Keratinocyte (primary cell): ENCODE measurements around the gene RPL18A. TPM values are rescaled to one million over a fixed set of nuclear protein-coding genes. Genes with fewer than 3 reads are reported as not detected.

Source experiments
- DNase-seq: peaks from one replicate; pipeline ENCODE4 v3.0.0-alpha.2; 2011; ENCODE audit warnings: low read depth, missing footprints, low spot score
- FAIRE-seq: peaks from 2 replicates; lab custom pipeline; 2011; peaks lifted over from hg19 to GRCh38; lab: Jason Lieb, UNC
- H2AFZ ChIP-seq: 2 replicates; pipeline ENCODE4 v1.6.0; 2012; ENCODE audit warnings: low read length, control low read depth, inconsistent platforms; ENCODE audit not compliant: control insufficient read depth
- H3K27ac ChIP-seq: 2 replicates; pipeline ENCODE4 v1.5.1; 2011; ENCODE audit warnings: low read length; ENCODE audit not compliant: control insufficient read depth, insufficient read depth
- H3K27me3 ChIP-seq: 3 replicates; pipeline ENCODE4 v1.6.0; 2011; ENCODE audit warnings: low read length; ENCODE audit not compliant: control insufficient read depth, insufficient read depth; ENCODE audit errors: extremely low read depth
- H3K36me3 ChIP-seq, 2 experiments: 2 replicates in 1 of 2; 3 replicates in 1 of 2; pipeline ENCODE4 v1.5.1; 2011; ENCODE audit warnings: low read length in 2 of 2, mild to moderate bottlenecking in 1 of 2; ENCODE audit not compliant: control insufficient read depth in 2 of 2, insufficient read depth in 2 of 2; ENCODE audit errors: extremely low read depth in 1 of 2
- H3K4me1 ChIP-seq: 3 replicates; pipeline ENCODE4 v1.5.1; 2011; ENCODE audit warnings: low read length; ENCODE audit not compliant: control insufficient read depth, insufficient read depth; ENCODE audit errors: extremely low read depth
- H3K4me2 ChIP-seq: 3 replicates; pipeline ENCODE4 v1.6.0; 2011; ENCODE audit warnings: low read depth, low read length; ENCODE audit not compliant: control insufficient read depth, insufficient read depth; ENCODE audit errors: extremely low read depth
- H3K4me3 ChIP-seq, 3 experiments: fragments of 200-600 bp in 1 of 3; sonication (generic) in 1 of 3; 2 replicates in 2 of 3; 3 replicates in 1 of 3; pipeline ENCODE4 v1.5.1; 2011 to 2016; ENCODE audit warnings: low read length in 3 of 3, mild to moderate bottlenecking in 3 of 3, control low read depth in 2 of 3, inconsistent platforms in 1 of 3, low read depth in 1 of 3, mixed read lengths in 1 of 3, mixed run types in 1 of 3, moderate library complexity in 1 of 3; ENCODE audit not compliant: control insufficient read depth in 2 of 3, insufficient read depth in 2 of 3; ENCODE audit errors: extremely low read depth in 1 of 3
- H3K79me2 ChIP-seq: 2 replicates; pipeline ENCODE4 v1.6.0; 2012; ENCODE audit warnings: low read length; ENCODE audit not compliant: control insufficient read depth, insufficient read depth
- H3K9ac ChIP-seq: 3 replicates; pipeline ENCODE4 v1.6.0; 2011; ENCODE audit warnings: low read length; ENCODE audit not compliant: control insufficient read depth, insufficient read depth; ENCODE audit errors: extremely low read depth
- H3K9me1 ChIP-seq: 3 replicates; pipeline ENCODE4 v1.6.0; 2011; ENCODE audit warnings: low read length; ENCODE audit not compliant: control insufficient read depth, insufficient read depth; ENCODE audit errors: extremely low read depth
- H3K9me3 ChIP-seq: 2 replicates; pipeline ENCODE4 v1.5.1; 2012; ENCODE audit warnings: low read depth, low read length; ENCODE audit not compliant: control insufficient read depth
- H4K20me1 ChIP-seq: 3 replicates; pipeline ENCODE4 v1.6.0; 2011; ENCODE audit warnings: low read length; ENCODE audit not compliant: control insufficient read depth, insufficient read depth; ENCODE audit errors: extremely low read depth
- EZH2 ChIP-seq: IDR thresholded peaks from one replicate; pipeline ENCODE4 v1.6.1; 2012; ENCODE audit warnings: inconsistent platforms, mild to moderate bottlenecking, low read length, moderate library complexity
- dilution Hi-C: fragments of 300-500 bp; cut with MboI; formaldehyde crosslinking; loops from one replicate; pipeline ENCODE4 v1.7.0; 2020; ENCODE audit warnings: low sequenced_read_pairs; ENCODE audit not compliant: extremely low pct_ligation_motif_present
- polyA plus RNA-seq, 5 experiments: library from polyadenylated mRNA; depleted of rRNA in 3 of 5; stranded (reverse) in 3 of 5; stranded (forward) in 1 of 5; unstranded in 1 of 5; fragments of >200 nt; gene quantifications; 1 replicate in 1 of 5; 2 replicates in 3 of 5; 3 replicates in 1 of 5; pipeline versions ENCODE4 v1.2.1 to v1.2.3, GENCODE V29; 2011 to 2012; ENCODE audit warnings: missing spikeins in 2 of 5, low read depth in 1 of 5, low replicate concordance in 1 of 5
- TF ChIP-seq, protein P1 (sequence below), 3 experiments: IDR thresholded peaks in 1 of 3; conservative IDR thresholded peaks in 1 of 3; optimal IDR thresholded peaks in 1 of 3; 2 replicates in 2 of 3; 3 replicates in 1 of 3; pipeline versions ENCODE3 to v1.5.1; 2011; ENCODE audit warnings: low read length in 3 of 3, mild to moderate bottlenecking in 3 of 3, moderate library complexity in 2 of 3, control low read depth in 1 of 3, inconsistent platforms in 1 of 3; ENCODE audit not compliant: insufficient read depth in 2 of 3; ENCODE audit errors: extremely low read depth in 1 of 3

The RPL18A gene
- polyA plus RNA-seq, 1 donor (not counting 4 experiments of a cell fraction or from before 2014, with no cell fraction given), result 1,044 TPM

DNA sequence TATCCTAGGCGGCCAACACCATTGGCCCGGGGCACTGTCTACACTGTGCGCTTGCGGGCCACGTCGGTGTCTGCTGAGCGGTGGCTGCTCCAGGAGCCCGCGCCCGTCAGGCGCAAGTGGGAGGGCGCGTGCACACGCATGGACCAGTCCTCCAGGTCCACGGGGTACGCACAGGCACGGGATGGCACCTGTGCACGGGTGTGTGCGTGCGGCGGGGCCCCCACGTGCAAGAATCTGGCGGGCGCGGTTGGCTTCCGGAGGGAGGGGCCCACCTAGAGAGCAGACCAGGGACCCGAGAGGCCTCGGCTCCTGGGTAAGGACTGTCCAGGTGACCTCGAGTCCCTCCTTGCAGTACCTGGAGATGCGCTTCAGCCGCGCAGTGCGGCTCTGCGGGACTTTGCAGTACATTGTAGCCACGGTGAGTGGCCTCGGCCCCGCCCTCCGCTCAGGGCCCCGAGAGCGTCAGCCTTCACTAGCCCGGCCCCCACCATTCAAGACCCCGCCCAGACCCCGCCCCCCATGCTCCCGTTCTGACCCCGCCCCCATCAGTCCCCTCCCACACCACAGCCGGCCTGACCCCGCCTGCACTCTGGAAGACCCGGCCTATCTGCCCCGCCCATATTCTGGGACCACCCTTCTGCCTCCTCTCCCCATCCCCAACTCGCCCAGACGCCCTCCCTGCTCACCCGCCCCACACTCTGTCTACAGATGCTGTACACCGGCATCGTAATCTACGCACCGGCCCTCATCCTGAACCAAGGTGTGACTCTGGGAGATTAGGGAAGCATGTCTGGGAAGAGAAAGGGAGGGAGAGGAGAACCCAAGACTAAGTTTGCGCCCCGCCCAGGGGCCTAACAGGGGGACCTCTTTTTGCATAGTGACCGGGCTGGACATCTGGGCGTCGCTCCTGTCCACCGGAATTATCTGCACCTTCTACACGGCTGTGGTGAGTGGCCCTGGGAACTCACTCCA lies 14.4 kb downstream of the RPL18A start:
- Histone ChIP-seq H3K9me3 (no peaks in the 10 kb centered on the region), H3K79me2 (no peaks in the 10 kb centered on the region), H3K27me3 (peaks cover 42% of the 10 kb centered on the region), H3K4me3 (peak overlapping the region; percentile 9 to 38 (median 34)), H2AFZ (peak overlapping the region; percentile 54), H3K4me1 (no peaks in the 10 kb centered on the region), H3K9me1 (no peaks in the 10 kb centered on the region), H3K27ac (no peak overlapping the region), H3K4me2 (peak overlapping the region; percentile 58), H3K36me3 (no peaks in the 10 kb centered on the region), H3K9ac (no peak overlapping the region), H4K20me1 (no peaks in the 10 kb centered on the region)
- dilution Hi-C loops, result no loop called here
- TF ChIP-seq, protein P1, sequence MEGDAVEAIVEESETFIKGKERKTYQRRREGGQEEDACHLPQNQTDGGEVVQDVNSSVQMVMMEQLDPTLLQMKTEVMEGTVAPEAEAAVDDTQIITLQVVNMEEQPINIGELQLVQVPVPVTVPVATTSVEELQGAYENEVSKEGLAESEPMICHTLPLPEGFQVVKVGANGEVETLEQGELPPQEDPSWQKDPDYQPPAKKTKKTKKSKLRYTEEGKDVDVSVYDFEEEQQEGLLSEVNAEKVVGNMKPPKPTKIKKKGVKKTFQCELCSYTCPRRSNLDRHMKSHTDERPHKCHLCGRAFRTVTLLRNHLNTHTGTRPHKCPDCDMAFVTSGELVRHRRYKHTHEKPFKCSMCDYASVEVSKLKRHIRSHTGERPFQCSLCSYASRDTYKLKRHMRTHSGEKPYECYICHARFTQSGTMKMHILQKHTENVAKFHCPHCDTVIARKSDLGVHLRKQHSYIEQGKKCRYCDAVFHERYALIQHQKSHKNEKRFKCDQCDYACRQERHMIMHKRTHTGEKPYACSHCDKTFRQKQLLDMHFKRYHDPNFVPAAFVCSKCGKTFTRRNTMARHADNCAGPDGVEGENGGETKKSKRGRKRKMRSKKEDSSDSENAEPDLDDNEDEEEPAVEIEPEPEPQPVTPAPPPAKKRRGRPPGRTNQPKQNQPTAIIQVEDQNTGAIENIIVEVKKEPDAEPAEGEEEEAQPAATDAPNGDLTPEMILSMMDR (optimal IDR thresholded peaks at IDR 0.05 in 1 of 3, IDR thresholded peaks at IDR 0.05 in 1 of 3, conservative IDR thresholded peaks at IDR 0.05 in 1 of 3; ENCODE audit: extremely low read depth in 1 of 3, insufficient read depth in 2 of 3, low read length in 3 of 3), result no peak
- peak; percentile 18 for TF ChIP-seq EZH2
- FAIRE-seq (no peak), DNase-seq (no peak)

DNA sequence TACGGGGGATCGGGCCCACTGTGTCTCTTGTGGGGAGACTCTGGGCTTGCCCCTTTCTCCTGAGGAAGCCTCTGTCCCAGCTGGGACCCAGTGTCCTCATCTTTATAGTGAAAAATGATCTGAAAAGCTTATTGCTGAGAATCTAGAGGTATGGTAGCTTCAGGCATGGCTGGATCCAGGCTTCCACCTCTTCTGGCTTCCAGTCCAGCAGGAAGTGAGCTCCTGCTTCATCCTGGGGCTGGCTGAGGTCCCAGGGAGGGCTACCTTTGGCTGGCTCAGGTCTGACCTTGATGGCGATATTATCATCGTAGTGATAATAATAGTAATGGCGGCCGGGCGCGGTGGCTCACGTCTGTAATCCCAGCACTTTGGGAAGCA lies 15.0 kb downstream of the RPL18A start:
- Histone ChIP-seq H2AFZ (no peak overlapping the region), H4K20me1 (no peaks in the 10 kb centered on the region), H3K27ac (no peak overlapping the region), H3K9me3 (no peaks in the 10 kb centered on the region), H3K9me1 (no peaks in the 10 kb centered on the region), H3K27me3 (peaks cover 39% of the 10 kb centered on the region), H3K4me2 (no peak overlapping the region), H3K4me1 (no peaks in the 10 kb centered on the region), H3K79me2 (no peaks in the 10 kb centered on the region), H3K9ac (no peak overlapping the region), H3K4me3 (no peak overlapping the region), H3K36me3 (no peaks in the 10 kb centered on the region)
- TF ChIP-seq EZH2, result no peak
- TF ChIP-seq, protein P1 (optimal IDR thresholded peaks at IDR 0.05 in 1 of 3, IDR thresholded peaks at IDR 0.05 in 1 of 3, conservative IDR thresholded peaks at IDR 0.05 in 1 of 3; ENCODE audit: extremely low read depth in 1 of 3, insufficient read depth in 2 of 3, low read length in 3 of 3), result no peak
- dilution Hi-C loops, result no loop called here
- DNase-seq, result no peak
- FAIRE-seq, result no peak
